GM12892 (cell line): ENCODE data around the gene NETO1.

Source experiments
- POLR2A ChIP-seq: IDR thresholded peaks from 2 replicates; pipeline ENCODE4 v1.6.1; 2011; ENCODE audit warnings: low read depth, low read length, control low read depth
- POLR2AphosphoS5 ChIP-seq: IDR thresholded peaks from 2 replicates; pipeline ENCODE4 v1.6.1; 2011; ENCODE audit warnings: low read depth, low read length, control low read depth
- TAF1 ChIP-seq: IDR thresholded peaks from 2 replicates; pipeline ENCODE4 v1.6.1; 2011; ENCODE audit warnings: low read depth, mild to moderate bottlenecking, control low read depth, low read length, borderline replicate concordance

DNA sequence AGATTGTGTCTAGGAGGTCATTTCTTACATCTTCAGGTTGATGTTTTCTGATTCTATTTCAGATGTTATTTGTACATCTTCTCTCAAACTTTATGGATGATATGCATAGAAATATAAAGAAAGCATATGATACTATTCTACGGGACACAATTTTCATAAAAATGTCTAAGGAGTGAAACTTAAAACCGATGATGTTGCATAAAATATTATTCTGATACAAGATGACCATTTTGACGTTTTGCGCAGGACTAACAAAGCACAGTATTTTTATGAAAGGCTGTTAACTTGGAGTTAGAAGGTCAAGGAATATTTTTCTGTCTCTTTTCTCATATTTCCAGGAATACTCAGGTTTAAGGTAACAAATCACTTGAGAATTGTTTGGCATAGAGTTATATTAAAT lies 8.7 kb downstream of the NETO1 start:
- no peak for TF ChIP-seq POLR2A
- TF ChIP-seq TAF1, result no peak
- no peak for TF ChIP-seq POLR2AphosphoS5
